Measurements from ENCODE around the gene RANBP1.

GRCh38 chr22:20068640-20069039 lies 47.3 kb upstream of the RANBP1 start:
- TF ChIP-seq, protein P1, sequence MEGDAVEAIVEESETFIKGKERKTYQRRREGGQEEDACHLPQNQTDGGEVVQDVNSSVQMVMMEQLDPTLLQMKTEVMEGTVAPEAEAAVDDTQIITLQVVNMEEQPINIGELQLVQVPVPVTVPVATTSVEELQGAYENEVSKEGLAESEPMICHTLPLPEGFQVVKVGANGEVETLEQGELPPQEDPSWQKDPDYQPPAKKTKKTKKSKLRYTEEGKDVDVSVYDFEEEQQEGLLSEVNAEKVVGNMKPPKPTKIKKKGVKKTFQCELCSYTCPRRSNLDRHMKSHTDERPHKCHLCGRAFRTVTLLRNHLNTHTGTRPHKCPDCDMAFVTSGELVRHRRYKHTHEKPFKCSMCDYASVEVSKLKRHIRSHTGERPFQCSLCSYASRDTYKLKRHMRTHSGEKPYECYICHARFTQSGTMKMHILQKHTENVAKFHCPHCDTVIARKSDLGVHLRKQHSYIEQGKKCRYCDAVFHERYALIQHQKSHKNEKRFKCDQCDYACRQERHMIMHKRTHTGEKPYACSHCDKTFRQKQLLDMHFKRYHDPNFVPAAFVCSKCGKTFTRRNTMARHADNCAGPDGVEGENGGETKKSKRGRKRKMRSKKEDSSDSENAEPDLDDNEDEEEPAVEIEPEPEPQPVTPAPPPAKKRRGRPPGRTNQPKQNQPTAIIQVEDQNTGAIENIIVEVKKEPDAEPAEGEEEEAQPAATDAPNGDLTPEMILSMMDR (IDR thresholded peaks at IDR 0.05; ENCODE audit: control extremely low read depth in 1 of 3, insufficient read depth in 1 of 3, low read depth in 1 of 3, low read length in 3 of 3): no peak
- no peak for TF ChIP-seq POLR2A (IDR thresholded peaks at IDR 0.05; ENCODE audit: control extremely low read depth in 1 of 2, low read depth in 2 of 2, low read length in 2 of 2)
- no peak for TF ChIP-seq CHD1 (IDR thresholded peaks at IDR 0.05; ENCODE audit: low read depth, low read length)
- no peak for TF ChIP-seq GABPA (IDR thresholded peaks at IDR 0.05; ENCODE audit: borderline replicate concordance, insufficient read depth, low read length)

All from H1 (cell line).